BJ (cell line): Measurements from ENCODE around the gene DAGLB. TPM values are rescaled to one million over a fixed set of nuclear protein-coding genes. Genes with fewer than 3 reads are reported as not detected.

Experiments used
- CTCF ChIA-PET: fragments of 350-600 bp; formaldehyde crosslinking; extraction: SDS; loops from one replicate; lab custom pipeline; 2021; ENCODE audit warnings: antibody characterized with exemption, inconsistent platforms; lab: Yijun Ruan, JAX
- POLR2A ChIA-PET: fragments of 300-600 bp; sonication (Branson Sonifier 250); formaldehyde crosslinking; extraction: SDS; loops from one replicate; lab custom pipeline; 2021; ENCODE audit warnings: antibody characterized with exemption; lab: Charles Lee
- DNase-seq: peaks from one replicate; pipeline ENCODE4 v3.0.0-alpha.2; 2011; ENCODE audit warnings: low read depth
- H3K27me3 ChIP-seq: 2 replicates; pipeline ENCODE4 v1.6.0; 2011; ENCODE audit warnings: low read length; ENCODE audit not compliant: control insufficient read depth, insufficient read depth
- H3K36me3 ChIP-seq: 2 replicates; pipeline ENCODE4 v1.5.1; 2011; ENCODE audit warnings: low read length; ENCODE audit not compliant: control insufficient read depth, insufficient read depth
- H3K4me3 ChIP-seq: 2 replicates; pipeline ENCODE4 v1.5.1; 2011; ENCODE audit warnings: low read depth, mild to moderate bottlenecking, control low read depth, low read length
- CTCF ChIP-seq: IDR thresholded peaks from 2 replicates; pipeline ENCODE4 v1.5.1; 2011; ENCODE audit warnings: low read depth, mild to moderate bottlenecking, control low read depth, inconsistent platforms, low read length, moderate library complexity; ENCODE audit not compliant: insufficient read depth
- polyA plus RNA-seq: library from polyadenylated mRNA; depleted of rRNA; stranded (reverse); fragments of >200 nt; gene quantifications from 2 replicates; pipeline ENCODE4 v1.2.3, GENCODE V29; 2011

The DAGLB gene
- polyA plus RNA-seq, 1 experiment = 40.5 TPM

- Histone ChIP-seq H3K27me3 (peaks cover 7% of the 10 kb centered on the region), H3K36me3 (no peaks in the 10 kb centered on the region), H3K4me3 (no peak overlapping the region)
- ChIA-PET POLR2A (no interaction called here), CTCF (interaction anchor here (2.6 kb wide), 1 partner anchor 22 kb away, joined by 7 read pairs; no protein-coding TSS in a partner anchor)
- no peak for DNase-seq
- TF ChIP-seq CTCF = no peak
Observed at GRCh38 chr7:6494365-6494764, 46.6 kb upstream of the DAGLB start.

GRCh38 chr7:6491194-6491593, 43.4 kb upstream of the DAGLB start:
- H3K27me3 ChIP-seq = peaks cover 7% of the 10 kb centered on the region
- TF ChIP-seq CTCF = no peak
- ChIA-PET CTCF (no interaction called here), POLR2A (no interaction called here)
- DNase-seq = no peak
- H3K36me3 ChIP-seq = no peaks in the 10 kb centered on the region
- H3K4me3 ChIP-seq = no peak overlapping the region

DNA sequence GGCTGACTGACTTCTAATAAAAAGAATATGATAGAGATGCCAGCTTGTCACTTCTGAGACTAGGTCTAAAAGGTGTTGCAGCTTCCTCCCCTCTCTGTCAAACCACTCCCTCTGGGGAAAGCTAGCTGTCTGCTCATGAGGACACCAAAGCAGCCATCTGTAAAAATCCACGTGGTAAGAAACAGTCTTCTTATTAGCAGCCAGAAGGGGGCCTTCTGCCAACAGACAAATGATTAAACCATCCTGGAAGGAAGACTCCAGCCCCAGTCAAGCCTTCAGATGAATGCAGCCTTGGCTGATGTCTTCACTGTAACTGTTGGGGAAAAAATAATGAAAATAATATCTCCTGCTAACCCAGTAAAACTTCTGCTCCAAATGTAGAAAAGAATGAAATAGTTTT, 41.9 kb upstream of the DAGLB start:
- TF ChIP-seq CTCF = no peak
- DNase-seq = no peak
- ChIA-PET CTCF (no interaction called here), POLR2A (no interaction called here)
- no peaks in the 10 kb centered on the region for H3K36me3 ChIP-seq
- H3K27me3 ChIP-seq = peaks cover 7% of the 10 kb centered on the region
- no peak overlapping the region for H3K4me3 ChIP-seq

- no peak for TF ChIP-seq CTCF
- no peak for DNase-seq
- CTCF ChIA-PET = no interaction called here
- POLR2A ChIA-PET = no interaction called here
- Histone ChIP-seq H3K36me3 (no peaks in the 10 kb centered on the region), H3K27me3 (peaks cover 3% of the 10 kb centered on the region), H3K4me3 (no peak overlapping the region)
Observed at GRCh38 chr7:6487184-6487545, 39.4 kb upstream of the DAGLB start.

GRCh38 chr7:6486438-6487183, 38.9 kb upstream of the DAGLB start:
- TF ChIP-seq CTCF = no peak
- CTCF ChIA-PET = no interaction called here

More at GRCh38 chr7:6486438-6487183, 38.9 kb upstream of the DAGLB start:
- H3K36me3 ChIP-seq = no peaks in the 10 kb centered on the region
- H3K4me3 ChIP-seq = no peak overlapping the region
- POLR2A ChIA-PET = no interaction called here
- H3K27me3 ChIP-seq = peaks cover 2% of the 10 kb centered on the region
- DNase-seq = no peak
